HTR-8/SVneo (cell line): ENCODE data around the gene KIF26A.
"Not testable (repeated sequence)": the region's sequence is repeated elsewhere in the genome, so short reads cannot be mapped to it uniquely, and the experiment has no call there.

ENCODE experiments used
- DNase-seq: peaks from one replicate; pipeline ENCODE4 v3.0.0; 2011; ENCODE audit warnings: low spot score, mixed read lengths; ENCODE audit not compliant: insufficient read length
- FAIRE-seq: peaks from 2 replicates; lab custom pipeline; 2011; peaks lifted over from hg19 to GRCh38; lab: Jason Lieb, UNC

The KIF26A gene

GRCh38 chr14:104152686-104153393 is 14.5 kb downstream of the KIF26A start:
- DNase-seq (no peak), FAIRE-seq (no peak)

GRCh38 chr14:104153394-104153755 is 15.0 kb downstream of the KIF26A start:
- not testable (repeated sequence) for FAIRE-seq, DNase-seq

- no peak for DNase-seq
- no peak for FAIRE-seq
These were observed 15.9 kb downstream of the KIF26A start for GRCh38 chr14:104154246-104154645.

GRCh38 chr14:104155513-104155912 is 17.1 kb downstream of the KIF26A start:
- DNase-seq = no peak
- no peak for FAIRE-seq

- DNase-seq (no peak), FAIRE-seq (no peak)
These were observed 17.8 kb downstream of the KIF26A start for GRCh38 chr14:104156142-104156541.

- FAIRE-seq = no peak
These were observed 18.9 kb downstream of the KIF26A start for GRCh38 chr14:104157016-104157928.

GRCh38 chr14:104158827-104159798 is 20.7 kb downstream of the KIF26A start:
- DNase-seq (no peak), FAIRE-seq (no peak)

More at GRCh38 chr14:104157016-104157928, 18.9 kb downstream of the KIF26A start:
- DNase-seq = no peak

GRCh38 chr14:104159990-104160389 is 21.6 kb downstream of the KIF26A start:
- no peak for DNase-seq
- no peak for FAIRE-seq

GRCh38 chr14:104161602-104162367 is 23.4 kb downstream of the KIF26A start:
- no peak for DNase-seq
- FAIRE-seq = no peak

GRCh38 chr14:104162495-104162894 is 24.1 kb downstream of the KIF26A start:
- DNase-seq (no peak), FAIRE-seq (no peak)

GRCh38 chr14:104163541-104163940 is 25.2 kb downstream of the KIF26A start:
- DNase-seq = no peak
- FAIRE-seq = no peak

- FAIRE-seq = no peak
- DNase-seq = no peak
These were observed 25.7 kb downstream of the KIF26A start for GRCh38 chr14:104164041-104164440.

- DNase-seq (no peak), FAIRE-seq (no peak)
These were observed 26.1 kb downstream of the KIF26A start for GRCh38 chr14:104164512-104164911.

GRCh38 chr14:104166698-104167097 is 28.3 kb downstream of the KIF26A start:
- FAIRE-seq = no peak
- no peak for DNase-seq

GRCh38 chr14:104168603-104169002 is 30.2 kb downstream of the KIF26A start:
- FAIRE-seq (no peak), DNase-seq (no peak)

GRCh38 chr14:104169005-104169698 is 30.8 kb downstream of the KIF26A start:
- FAIRE-seq = no peak
- DNase-seq = no peak

- DNase-seq (no peak), FAIRE-seq (no peak)
These were observed 31.5 kb downstream of the KIF26A start for GRCh38 chr14:104169699-104170479.

- DNase-seq = no peak
- no peak for FAIRE-seq
These were observed 32.8 kb downstream of the KIF26A start for GRCh38 chr14:104171029-104171697.
